SK-N-SH treated with all-trans-retinoic acid at 6 μM for 48 hours (cell line): Measurements from ENCODE around the gene ANAPC5.

Experiments used
- ATAC-seq: fragments of 200-7000 bp; cut with Tn5 transposase; 3 replicates; pipeline ENCODE4 v1.9.1; 2020; ENCODE audit warnings: mild to moderate bottlenecking, moderate library complexity
- ARNTL ChIP-seq: fragments of 450-650 bp; formaldehyde crosslinking; IDR thresholded peaks from 2 replicates; pipeline ENCODE4 v1.5.0; 2020; ENCODE audit warnings: low read depth, mild to moderate bottlenecking, moderate library complexity, borderline replicate concordance
- BACH2 ChIP-seq: fragments of 250-450 bp; sonication (Bioruptor Pico); IDR thresholded peaks from 2 replicates; pipeline ENCODE4 v1.9.0; 2021; ENCODE audit warnings: mild to moderate bottlenecking, borderline replicate concordance
- CSDC2 ChIP-seq: fragments of 250-450 bp; sonication (Bioruptor Pico); IDR thresholded peaks from 2 replicates; pipeline ENCODE4 v1.5.0; 2020; ENCODE audit warnings: mild to moderate bottlenecking, moderate library complexity
- ESRRG ChIP-seq: fragments of 250-450 bp; sonication (Bioruptor Pico); IDR thresholded peaks from 2 replicates; pipeline ENCODE4 v1.6.1; 2021; ENCODE audit warnings: mild to moderate bottlenecking
- GLIS3 ChIP-seq: fragments of 250-450 bp; sonication (Bioruptor Pico); IDR thresholded peaks from 2 replicates; pipeline ENCODE4 v1.5.0; 2020; ENCODE audit warnings: mild to moderate bottlenecking, moderate library complexity
- ISL1 ChIP-seq: fragments of 250-450 bp; sonication (Bioruptor Pico); IDR thresholded peaks from 2 replicates; pipeline ENCODE4 v2.1.2; 2022; ENCODE audit warnings: mild to moderate bottlenecking, moderate library complexity
- OSR1 ChIP-seq: fragments of 250-450 bp; sonication (Bioruptor Pico); IDR thresholded peaks from 2 replicates; pipeline ENCODE4 v1.8.0; 2022; ENCODE audit warnings: moderate library complexity, mild to moderate bottlenecking, inconsistent platforms
- PPARA ChIP-seq: fragments of 250-450 bp; sonication (Bioruptor Pico); IDR thresholded peaks from 2 replicates; pipeline ENCODE4 v1.5.0; 2020; ENCODE audit warnings: mild to moderate bottlenecking, borderline replicate concordance
- TOX ChIP-seq: fragments of 250-450 bp; sonication (Bioruptor Pico); IDR thresholded peaks from 2 replicates; pipeline ENCODE4 v1.8.0; 2021; ENCODE audit warnings: mild to moderate bottlenecking, moderate library complexity, borderline replicate concordance
- ZFP3 ChIP-seq: fragments of 250-450 bp; sonication (Bioruptor Pico); IDR thresholded peaks from 2 replicates; pipeline ENCODE4 v1.5.0; 2020; ENCODE audit warnings: mild to moderate bottlenecking, moderate library complexity
- ZFP30 ChIP-seq: fragments of 450-650 bp; formaldehyde crosslinking; IDR thresholded peaks from 2 replicates; pipeline ENCODE4 v1.5.0; 2022; ENCODE audit warnings: mild to moderate bottlenecking, moderate library complexity
- ZNF70 ChIP-seq: fragments of 450-650 bp; formaldehyde crosslinking; IDR thresholded peaks from 2 replicates; pipeline ENCODE4 v1.5.0; 2020; ENCODE audit warnings: mild to moderate bottlenecking, moderate library complexity
- TF ChIP-seq, protein P1 (sequence below): fragments of 250-450 bp; sonication (Bioruptor Pico); IDR thresholded peaks from 2 replicates; pipeline ENCODE4 v1.5.1; 2020; ENCODE audit warnings: low read depth, mild to moderate bottlenecking, moderate library complexity
- TF ChIP-seq, protein P2 (sequence below): fragments of 250-450 bp; sonication (Bioruptor Pico); IDR thresholded peaks from 2 replicates; pipeline ENCODE4 v1.8.0; 2020; ENCODE audit warnings: mild to moderate bottlenecking, moderate library complexity, borderline replicate concordance
- TF ChIP-seq, protein P3 (sequence below): fragments of 250-450 bp; sonication (Bioruptor Pico); IDR thresholded peaks from 2 replicates; pipeline ENCODE4 v1.8.0; 2021; ENCODE audit warnings: low read depth, mild to moderate bottlenecking, moderate library complexity, borderline replicate concordance
- TF ChIP-seq, protein P4 (sequence below): fragments of 250-450 bp; sonication (Bioruptor Pico); IDR thresholded peaks from 2 replicates; pipeline ENCODE4 v1.5.0; 2020; ENCODE audit warnings: mild to moderate bottlenecking, moderate library complexity

The ANAPC5 gene

DNA sequence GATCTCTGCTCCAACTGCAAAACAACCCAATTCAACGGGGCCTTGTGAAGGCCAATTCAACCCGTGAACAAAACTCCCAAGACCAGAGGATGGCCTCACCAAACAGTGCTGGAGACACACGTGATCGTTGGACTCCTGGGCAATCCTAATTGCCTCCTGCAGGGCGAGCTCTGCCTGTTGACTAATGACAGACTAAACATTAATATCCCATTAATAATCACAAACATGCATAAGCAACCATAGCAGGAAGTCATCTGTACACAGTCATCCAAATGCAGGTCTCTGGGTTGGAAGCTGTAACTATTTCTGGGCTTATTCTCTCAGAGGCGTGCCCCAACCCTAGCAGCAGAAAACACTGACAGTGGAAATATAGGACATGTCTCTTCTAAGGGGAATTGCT, 21.0 kb downstream of the ANAPC5 start (continued):
- no peak for TF ChIP-seq GLIS3 (CRISPR knock-in tag)

DNA sequence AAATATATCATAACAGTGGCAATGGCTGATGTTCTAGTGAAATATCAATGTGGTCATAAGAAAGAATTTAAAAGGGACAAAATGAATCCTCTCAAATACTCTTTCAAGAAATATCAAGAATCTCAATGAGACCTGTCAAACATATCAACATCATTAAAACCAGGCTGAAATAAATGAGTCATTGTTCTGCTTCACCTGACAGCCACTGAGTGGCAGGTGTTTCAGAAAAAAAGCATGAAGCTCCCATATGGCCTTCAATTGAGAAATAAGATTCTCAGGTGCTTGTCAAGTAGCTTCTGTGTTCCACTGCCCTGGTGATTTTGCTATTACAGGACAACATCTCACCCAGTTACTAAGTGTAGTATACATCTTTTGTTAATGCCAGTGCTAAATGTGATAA, 21.5 kb downstream of the ANAPC5 start:
- no peak for TF ChIP-seq CSDC2 (CRISPR knock-in tag)
- no peak for TF ChIP-seq ISL1
- TF ChIP-seq ZNF70 = no peak
- TF ChIP-seq BACH2 (CRISPR knock-in tag) = no peak
- TF ChIP-seq, protein P1, sequence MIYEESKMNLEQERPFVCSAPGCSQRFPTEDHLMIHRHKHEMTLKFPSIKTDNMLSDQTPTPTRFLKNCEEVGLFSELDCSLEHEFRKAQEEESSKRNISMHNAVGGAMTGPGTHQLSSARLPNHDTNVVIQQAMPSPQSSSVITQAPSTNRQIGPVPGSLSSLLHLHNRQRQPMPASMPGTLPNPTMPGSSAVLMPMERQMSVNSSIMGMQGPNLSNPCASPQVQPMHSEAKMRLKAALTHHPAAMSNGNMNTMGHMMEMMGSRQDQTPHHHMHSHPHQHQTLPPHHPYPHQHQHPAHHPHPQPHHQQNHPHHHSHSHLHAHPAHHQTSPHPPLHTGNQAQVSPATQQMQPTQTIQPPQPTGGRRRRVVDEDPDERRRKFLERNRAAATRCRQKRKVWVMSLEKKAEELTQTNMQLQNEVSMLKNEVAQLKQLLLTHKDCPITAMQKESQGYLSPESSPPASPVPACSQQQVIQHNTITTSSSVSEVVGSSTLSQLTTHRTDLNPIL = no peak
- TF ChIP-seq, protein P2, sequence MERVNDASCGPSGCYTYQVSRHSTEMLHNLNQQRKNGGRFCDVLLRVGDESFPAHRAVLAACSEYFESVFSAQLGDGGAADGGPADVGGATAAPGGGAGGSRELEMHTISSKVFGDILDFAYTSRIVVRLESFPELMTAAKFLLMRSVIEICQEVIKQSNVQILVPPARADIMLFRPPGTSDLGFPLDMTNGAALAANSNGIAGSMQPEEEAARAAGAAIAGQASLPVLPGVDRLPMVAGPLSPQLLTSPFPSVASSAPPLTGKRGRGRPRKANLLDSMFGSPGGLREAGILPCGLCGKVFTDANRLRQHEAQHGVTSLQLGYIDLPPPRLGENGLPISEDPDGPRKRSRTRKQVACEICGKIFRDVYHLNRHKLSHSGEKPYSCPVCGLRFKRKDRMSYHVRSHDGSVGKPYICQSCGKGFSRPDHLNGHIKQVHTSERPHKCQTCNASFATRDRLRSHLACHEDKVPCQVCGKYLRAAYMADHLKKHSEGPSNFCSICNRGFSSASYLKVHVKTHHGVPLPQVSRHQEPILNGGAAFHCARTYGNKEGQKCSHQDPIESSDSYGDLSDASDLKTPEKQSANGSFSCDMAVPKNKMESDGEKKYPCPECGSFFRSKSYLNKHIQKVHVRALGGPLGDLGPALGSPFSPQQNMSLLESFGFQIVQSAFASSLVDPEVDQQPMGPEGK (CRISPR knock-in tag) = no peak
- TF ChIP-seq, all 23 proteins: peak for 0
- ATAC-seq = no peak

DNA sequence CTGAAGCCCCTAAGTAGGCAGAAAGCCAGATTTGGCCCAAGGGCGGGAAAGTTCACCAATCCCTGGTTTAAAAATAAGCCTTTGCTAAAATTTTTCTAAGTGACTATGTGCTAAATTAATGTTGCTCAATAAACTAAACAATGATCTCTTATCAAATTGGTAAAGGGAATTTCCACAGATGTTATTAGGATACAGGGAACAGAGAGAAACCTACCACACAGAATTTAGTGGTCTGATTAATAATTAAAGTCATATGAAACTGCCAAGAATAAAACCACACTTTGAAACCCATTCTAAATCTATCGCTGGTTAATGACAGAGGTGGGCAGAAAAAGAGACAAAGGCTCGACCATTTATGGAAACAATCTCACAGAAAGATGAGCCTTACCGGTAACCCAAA, 22.0 kb downstream of the ANAPC5 start:
- TF ChIP-seq BACH2 (CRISPR knock-in tag) (no peak), OSR1 (CRISPR knock-in tag) (no peak), ZFP3 (CRISPR knock-in tag) (no peak), ARNTL (CRISPR knock-in tag) (no peak), ESRRG (CRISPR knock-in tag) (no peak)
- TF ChIP-seq, protein P3, sequence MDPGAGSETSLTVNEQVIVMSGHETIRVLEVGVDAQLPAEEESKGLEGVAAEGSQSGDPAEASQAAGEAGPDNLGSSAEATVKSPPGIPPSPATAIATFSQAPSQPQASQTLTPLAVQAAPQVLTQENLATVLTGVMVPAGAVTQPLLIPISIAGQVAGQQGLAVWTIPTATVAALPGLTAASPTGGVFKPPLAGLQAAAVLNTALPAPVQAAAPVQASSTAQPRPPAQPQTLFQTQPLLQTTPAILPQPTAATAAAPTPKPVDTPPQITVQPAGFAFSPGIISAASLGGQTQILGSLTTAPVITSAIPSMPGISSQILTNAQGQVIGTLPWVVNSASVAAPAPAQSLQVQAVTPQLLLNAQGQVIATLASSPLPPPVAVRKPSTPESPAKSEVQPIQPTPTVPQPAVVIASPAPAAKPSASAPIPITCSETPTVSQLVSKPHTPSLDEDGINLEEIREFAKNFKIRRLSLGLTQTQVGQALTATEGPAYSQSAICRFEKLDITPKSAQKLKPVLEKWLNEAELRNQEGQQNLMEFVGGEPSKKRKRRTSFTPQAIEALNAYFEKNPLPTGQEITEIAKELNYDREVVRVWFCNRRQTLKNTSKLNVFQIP = no peak
- TF ChIP-seq, protein P1 = no peak
- ATAC-seq = no peak

DNA sequence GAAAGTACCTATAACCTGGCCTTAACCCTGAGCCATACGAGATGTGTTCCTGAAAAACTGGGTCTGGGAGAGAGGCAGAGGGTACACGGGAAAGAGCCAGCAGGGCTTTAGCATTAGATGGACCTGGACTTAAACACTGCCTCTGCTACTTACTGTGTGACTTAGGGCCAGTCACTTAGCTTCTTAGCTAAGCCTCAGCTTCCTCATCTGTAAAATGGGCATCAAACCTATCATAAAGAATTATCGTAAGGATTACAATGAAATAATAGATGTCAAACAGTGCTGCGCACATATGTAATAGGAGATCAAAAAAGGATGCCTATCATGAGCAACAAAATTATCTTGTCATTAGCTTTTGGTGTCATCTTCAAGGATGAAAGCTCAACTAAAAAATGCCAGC, 23.6 kb downstream of the ANAPC5 start:
- ATAC-seq = no peak
- TF ChIP-seq TOX = no peak
- TF ChIP-seq ZFP30 = no peak
- TF ChIP-seq ISL1 = no peak

DNA sequence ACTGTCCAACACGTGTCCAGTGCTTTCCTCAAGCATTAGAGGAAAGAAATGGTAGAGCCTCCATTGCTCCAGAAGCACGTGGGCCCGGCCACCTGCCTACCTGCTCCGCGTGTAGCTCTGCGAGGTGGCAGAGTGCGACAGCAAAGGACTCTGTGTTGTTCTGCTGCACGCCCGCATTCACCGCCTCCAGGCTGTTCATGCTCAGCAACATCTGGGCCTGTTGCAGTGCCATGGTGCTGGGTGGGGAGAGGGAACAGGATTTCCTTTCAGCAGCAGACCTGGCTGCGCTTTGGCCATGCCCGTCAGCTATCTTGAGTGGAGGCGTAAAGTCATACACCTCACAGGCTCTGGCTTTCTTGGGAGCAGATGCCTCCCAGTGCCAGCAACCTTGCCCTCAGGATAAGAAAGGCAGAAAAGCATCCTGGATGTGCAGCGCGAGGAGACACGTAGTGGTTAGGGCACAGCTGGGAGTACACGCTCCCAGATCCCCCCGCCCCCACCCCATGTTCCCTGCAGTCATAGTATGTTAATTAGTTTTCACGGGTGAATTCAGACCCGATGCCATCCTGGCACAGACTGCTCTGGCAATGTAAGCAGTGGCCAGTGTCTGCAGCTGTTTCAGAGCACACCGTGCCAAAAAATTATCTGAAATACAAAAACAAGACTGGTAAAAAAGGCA, 25.1 kb downstream of the ANAPC5 start:
- TF ChIP-seq ARNTL (CRISPR knock-in tag) (no peak), CSDC2 (CRISPR knock-in tag) (no peak), OSR1 (CRISPR knock-in tag) (no peak), PPARA (CRISPR knock-in tag) (no peak)
- TF ChIP-seq, protein P4, sequence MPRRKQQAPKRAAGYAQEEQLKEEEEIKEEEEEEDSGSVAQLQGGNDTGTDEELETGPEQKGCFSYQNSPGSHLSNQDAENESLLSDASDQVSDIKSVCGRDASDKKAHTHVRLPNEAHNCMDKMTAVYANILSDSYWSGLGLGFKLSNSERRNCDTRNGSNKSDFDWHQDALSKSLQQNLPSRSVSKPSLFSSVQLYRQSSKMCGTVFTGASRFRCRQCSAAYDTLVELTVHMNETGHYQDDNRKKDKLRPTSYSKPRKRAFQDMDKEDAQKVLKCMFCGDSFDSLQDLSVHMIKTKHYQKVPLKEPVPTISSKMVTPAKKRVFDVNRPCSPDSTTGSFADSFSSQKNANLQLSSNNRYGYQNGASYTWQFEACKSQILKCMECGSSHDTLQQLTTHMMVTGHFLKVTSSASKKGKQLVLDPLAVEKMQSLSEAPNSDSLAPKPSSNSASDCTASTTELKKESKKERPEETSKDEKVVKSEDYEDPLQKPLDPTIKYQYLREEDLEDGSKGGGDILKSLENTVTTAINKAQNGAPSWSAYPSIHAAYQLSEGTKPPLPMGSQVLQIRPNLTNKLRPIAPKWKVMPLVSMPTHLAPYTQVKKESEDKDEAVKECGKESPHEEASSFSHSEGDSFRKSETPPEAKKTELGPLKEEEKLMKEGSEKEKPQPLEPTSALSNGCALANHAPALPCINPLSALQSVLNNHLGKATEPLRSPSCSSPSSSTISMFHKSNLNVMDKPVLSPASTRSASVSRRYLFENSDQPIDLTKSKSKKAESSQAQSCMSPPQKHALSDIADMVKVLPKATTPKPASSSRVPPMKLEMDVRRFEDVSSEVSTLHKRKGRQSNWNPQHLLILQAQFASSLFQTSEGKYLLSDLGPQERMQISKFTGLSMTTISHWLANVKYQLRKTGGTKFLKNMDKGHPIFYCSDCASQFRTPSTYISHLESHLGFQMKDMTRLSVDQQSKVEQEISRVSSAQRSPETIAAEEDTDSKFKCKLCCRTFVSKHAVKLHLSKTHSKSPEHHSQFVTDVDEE (CRISPR knock-in tag) = no peak
- TF ChIP-seq, protein P2 (CRISPR knock-in tag) = no peak
- TF ChIP-seq, protein P1 = no peak
- ATAC-seq = no peak; the same call in 2 of the 3 replicates
